Mucosa of rectum (tissue), 2 donors: ENCODE measurements around the gene COMMD9.

Experiments used
- H3K27ac ChIP-seq, 2 donors: one replicate each; pipeline ENCODE4 v1.7.0; 2013; ENCODE audit warnings: inconsistent platforms in 2 of 2, low read depth in 2 of 2, low read length in 2 of 2
- H3K27me3 ChIP-seq, 2 donors: one replicate each; pipeline ENCODE4 v1.7.0; 2013; ENCODE audit warnings: low read length in 2 of 2; ENCODE audit not compliant: control insufficient read depth in 2 of 2, insufficient read depth in 2 of 2
- H3K36me3 ChIP-seq, 2 donors: one replicate each; pipeline ENCODE4 v1.7.0; 2013; ENCODE audit warnings: low read length in 2 of 2; ENCODE audit not compliant: control insufficient read depth in 2 of 2, insufficient read depth in 2 of 2
- H3K4me1 ChIP-seq, 2 donors: one replicate each; pipeline ENCODE4 v1.7.0; 2013; ENCODE audit warnings: low read length in 2 of 2, mild to moderate bottlenecking in 1 of 2; ENCODE audit not compliant: control insufficient read depth in 2 of 2, insufficient read depth in 2 of 2
- H3K4me3 ChIP-seq, 2 donors: one replicate each; pipeline ENCODE4 v1.7.0; 2013; ENCODE audit warnings: low read length in 2 of 2
- H3K9ac ChIP-seq, 2 donors: one replicate each; pipeline ENCODE4 v1.7.0; 2013; ENCODE audit warnings: low read length in 2 of 2, low read depth in 1 of 2, mild to moderate bottlenecking in 1 of 2
- H3K9me3 ChIP-seq, 2 donors: one replicate each; pipeline ENCODE4 v1.7.0; 2013; ENCODE audit warnings: low read length in 2 of 2; ENCODE audit not compliant: control insufficient read depth in 2 of 2
- donor health status: healthy.
- donor health status: Normal muscosa, but diverticular disease.

COMMD9 gene

GRCh38 chr11:36271794-36272407, 17.3 kb downstream of the COMMD9 start:
- Histone ChIP-seq H3K9me3 (no peaks in the 10 kb centered on the region), H3K36me3 (peaks cover 20 to 42% of the 10 kb centered on the region in 2 donors), H3K27ac (no peak overlapping the region), H3K27me3 (no peaks in the 10 kb centered on the region), H3K4me1 (no peaks in the 10 kb centered on the region), H3K4me3 (no peak overlapping the region), H3K9ac (no peak overlapping the region)

DNA sequence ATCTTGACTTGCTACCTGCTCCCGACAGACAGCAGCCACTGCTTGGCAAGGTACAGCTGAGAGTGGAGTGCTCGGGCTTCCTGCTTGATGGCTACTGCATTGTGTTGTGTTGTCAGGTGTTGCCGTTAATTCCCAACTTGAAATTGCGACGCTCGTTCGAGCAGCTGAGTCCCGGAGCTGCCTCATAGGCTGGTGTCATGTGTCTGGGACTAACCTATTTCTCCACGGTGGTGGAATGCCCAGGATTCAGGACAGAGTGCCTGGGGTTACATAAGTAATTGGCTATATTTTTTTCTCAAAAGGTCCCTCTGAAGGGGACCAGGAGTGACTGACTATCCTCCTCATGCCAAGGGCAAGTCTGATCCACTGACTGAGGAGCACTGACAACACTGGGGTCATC, 18.5 kb downstream of the COMMD9 start:
- H3K27me3 ChIP-seq = no peaks in the 10 kb centered on the region
- no peak overlapping the region for H3K4me3 ChIP-seq
- H3K27ac ChIP-seq = no peak overlapping the region
- no peaks in the 10 kb centered on the region for H3K4me1 ChIP-seq
- H3K9ac ChIP-seq = no peak overlapping the region
- peaks cover 12 to 35% of the 10 kb centered on the region in 2 donors for H3K36me3 ChIP-seq
- H3K9me3 ChIP-seq = no peaks in the 10 kb centered on the region

- no peak overlapping the region for H3K9ac ChIP-seq
- H3K4me1 ChIP-seq = no peaks in the 10 kb centered on the region
- H3K36me3 ChIP-seq = peaks cover 7 to 19% of the 10 kb centered on the region in 2 donors
- no peaks in the 10 kb centered on the region for H3K27me3 ChIP-seq
- no peak overlapping the region for H3K4me3 ChIP-seq
- H3K27ac ChIP-seq = no peak overlapping the region
- H3K9me3 ChIP-seq = no peaks in the 10 kb centered on the region
These were observed 20.8 kb downstream of the COMMD9 start for GRCh38 chr11:36268337-36268985.

DNA sequence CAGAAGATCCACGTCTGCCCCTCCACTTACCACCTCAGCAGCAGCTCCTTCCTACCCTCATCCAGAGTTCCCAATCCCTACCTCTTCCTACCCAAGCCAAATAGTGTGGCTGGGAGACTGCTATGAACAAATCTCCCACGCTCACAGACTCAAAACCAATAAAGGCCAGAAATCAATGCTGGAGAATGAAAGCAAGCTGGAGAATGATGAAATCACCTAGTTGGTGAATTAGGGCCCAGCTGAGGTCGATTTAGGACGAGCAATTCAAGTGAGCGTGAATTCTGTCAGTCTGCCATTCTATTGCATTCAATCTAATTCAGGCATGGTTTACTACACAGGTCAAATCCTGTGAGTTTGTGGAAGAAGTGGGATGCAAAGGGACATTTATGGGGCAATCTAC, 22.5 kb downstream of the COMMD9 start:
- no peak overlapping the region for H3K9ac ChIP-seq
- H3K4me3 ChIP-seq = no peak overlapping the region
- no peaks in the 10 kb centered on the region for H3K27me3 ChIP-seq
- no peak overlapping the region for H3K27ac ChIP-seq
- H3K9me3 ChIP-seq = no peaks in the 10 kb centered on the region
- no peaks in the 10 kb centered on the region for H3K4me1 ChIP-seq
- peaks cover 0 to 5% of the 10 kb centered on the region in 2 donors for H3K36me3 ChIP-seq

- H3K36me3 ChIP-seq = no peaks in the 10 kb centered on the region
- H3K27me3 ChIP-seq = no peaks in the 10 kb centered on the region
- H3K9ac ChIP-seq = no peak overlapping the region
- H3K27ac ChIP-seq = no peak overlapping the region
- H3K9me3 ChIP-seq = no peaks in the 10 kb centered on the region
- no peak overlapping the region for H3K4me3 ChIP-seq
- no peaks in the 10 kb centered on the region for H3K4me1 ChIP-seq
These were observed 23.2 kb downstream of the COMMD9 start for GRCh38 chr11:36265793-36266628.

GRCh38 chr11:36264973-36265344, 24.3 kb downstream of the COMMD9 start:
- Histone ChIP-seq H3K9me3 (no peaks in the 10 kb centered on the region), H3K4me1 (no peaks in the 10 kb centered on the region), H3K27ac (no peak overlapping the region), H3K27me3 (no peaks in the 10 kb centered on the region), H3K4me3 (no peak overlapping the region), H3K9ac (no peak overlapping the region), H3K36me3 (no peaks in the 10 kb centered on the region)

- H3K9ac ChIP-seq = no peak overlapping the region
- no peak overlapping the region for H3K4me3 ChIP-seq
- no peaks in the 10 kb centered on the region for H3K4me1 ChIP-seq
- no peak overlapping the region for H3K27ac ChIP-seq
- H3K27me3 ChIP-seq = no peaks in the 10 kb centered on the region
- no peaks in the 10 kb centered on the region for H3K9me3 ChIP-seq
- H3K36me3 ChIP-seq = no peaks in the 10 kb centered on the region
These were observed 24.9 kb downstream of the COMMD9 start for GRCh38 chr11:36264011-36264972.

GRCh38 chr11:36261094-36261493, 28.1 kb downstream of the COMMD9 start:
- Histone ChIP-seq H3K9me3 (no peaks in the 10 kb centered on the region), H3K27me3 (peaks cover 0 to 6% of the 10 kb centered on the region in 2 donors), H3K4me1 (no peaks in the 10 kb centered on the region), H3K4me3 (no peak overlapping the region), H3K27ac (no peak overlapping the region), H3K36me3 (no peaks in the 10 kb centered on the region), H3K9ac (no peak overlapping the region)

DNA sequence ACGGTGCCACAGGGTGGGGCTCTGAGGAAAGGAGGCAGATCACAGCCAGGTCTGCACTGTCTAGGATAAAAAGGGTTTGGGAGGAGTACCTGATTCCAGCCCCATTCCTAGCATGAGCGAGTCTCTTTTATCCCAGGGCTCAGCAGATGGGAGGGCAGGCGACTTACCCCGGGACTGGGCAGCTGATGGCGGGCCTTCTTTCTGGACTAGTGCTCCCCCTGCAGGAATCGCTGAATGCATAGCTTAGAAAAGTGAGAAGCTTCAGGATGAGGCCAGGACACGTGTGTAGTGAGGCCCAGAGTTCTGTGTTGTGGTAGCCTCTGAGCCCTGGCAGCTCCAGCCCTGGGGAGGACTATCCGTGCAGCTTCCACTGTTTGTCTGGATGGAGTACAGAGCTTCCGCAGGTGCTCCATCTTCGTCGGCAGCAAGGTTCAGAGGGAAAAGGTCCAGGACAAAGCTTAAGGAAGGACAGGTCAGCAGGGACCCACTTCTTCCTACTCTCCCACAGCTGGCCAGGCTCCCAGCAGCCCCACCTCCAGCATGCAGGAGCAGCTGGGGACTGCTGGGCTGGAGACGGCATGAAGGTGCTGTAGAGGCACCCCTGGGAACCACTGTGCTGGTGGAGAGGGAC, 30.4 kb downstream of the COMMD9 start:
- Histone ChIP-seq H3K9me3 (no peaks in the 10 kb centered on the region), H3K4me3 (no peak overlapping the region), H3K27me3 (peaks cover 0 to 6% of the 10 kb centered on the region in 2 donors), H3K36me3 (no peaks in the 10 kb centered on the region), H3K4me1 (no peaks in the 10 kb centered on the region), H3K9ac (no peak overlapping the region), H3K27ac (no peak overlapping the region)
